GM18519 (cell line): ENCODE data around the gene FMN1.
A peak's percentile ranks its signal among the peaks of the same experiment; 100 is the strongest.
"Not testable (repeated sequence)": the region's sequence is repeated elsewhere in the genome, so short reads cannot be mapped to it uniquely, and the experiment has no call there.

Experiments used
- ATAC-seq: cut with Tn5 transposase; IDR thresholded peaks from one replicate; pipeline ENCODE4 v1.9.1; 2021; ENCODE audit warnings: mild to moderate bottlenecking, moderate library complexity; ENCODE audit not compliant: unreplicated experiment, low FRiP score

Gene FMN1

DNA sequence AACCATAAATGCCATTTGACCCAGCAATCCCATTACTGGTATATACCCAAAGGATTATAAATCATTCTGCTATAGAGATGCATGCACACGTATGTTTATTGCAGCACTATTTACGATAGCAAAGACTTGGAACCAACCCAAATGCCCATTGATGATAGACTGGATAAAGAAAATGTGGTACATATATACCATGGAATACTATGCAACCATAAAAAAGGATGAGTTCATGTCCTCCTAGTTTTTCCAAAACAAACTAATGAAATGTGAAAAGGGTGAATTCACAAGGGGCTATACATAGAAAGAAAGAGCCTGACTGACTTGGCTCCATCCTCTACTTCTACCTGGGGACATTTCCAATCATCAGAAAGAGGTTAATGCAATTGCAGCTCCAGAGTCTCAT, 347.8 kb downstream of the FMN1 start:
- not testable (repeated sequence) for ATAC-seq

DNA sequence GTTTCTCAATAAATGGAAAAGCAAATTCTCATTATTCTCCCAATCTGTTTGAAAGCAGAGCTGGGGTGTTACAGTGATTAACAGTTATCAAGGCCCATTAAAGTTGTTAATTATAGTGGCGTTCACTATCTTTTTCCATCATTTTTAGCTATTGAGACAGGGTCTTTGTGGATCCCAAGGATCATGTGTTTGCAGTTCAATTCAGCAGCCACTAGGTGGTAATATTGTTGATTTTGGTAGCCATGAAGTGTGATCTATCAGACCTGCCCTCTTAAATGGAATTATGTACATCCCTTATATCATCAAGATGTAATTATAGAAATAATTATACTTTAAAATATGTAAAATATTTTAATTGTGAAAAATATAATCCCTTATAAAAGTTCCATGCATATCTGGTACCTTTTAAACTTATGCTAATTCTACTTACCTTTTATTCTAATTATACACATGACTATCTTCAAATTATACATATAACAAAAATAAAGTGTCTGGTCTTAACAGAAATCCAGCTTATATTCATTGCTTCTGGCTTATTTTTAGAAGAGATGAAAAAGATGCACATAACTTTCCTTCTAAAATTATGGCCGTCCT, 350.3 kb downstream of the FMN1 start:
- ATAC-seq, result no peak

DNA sequence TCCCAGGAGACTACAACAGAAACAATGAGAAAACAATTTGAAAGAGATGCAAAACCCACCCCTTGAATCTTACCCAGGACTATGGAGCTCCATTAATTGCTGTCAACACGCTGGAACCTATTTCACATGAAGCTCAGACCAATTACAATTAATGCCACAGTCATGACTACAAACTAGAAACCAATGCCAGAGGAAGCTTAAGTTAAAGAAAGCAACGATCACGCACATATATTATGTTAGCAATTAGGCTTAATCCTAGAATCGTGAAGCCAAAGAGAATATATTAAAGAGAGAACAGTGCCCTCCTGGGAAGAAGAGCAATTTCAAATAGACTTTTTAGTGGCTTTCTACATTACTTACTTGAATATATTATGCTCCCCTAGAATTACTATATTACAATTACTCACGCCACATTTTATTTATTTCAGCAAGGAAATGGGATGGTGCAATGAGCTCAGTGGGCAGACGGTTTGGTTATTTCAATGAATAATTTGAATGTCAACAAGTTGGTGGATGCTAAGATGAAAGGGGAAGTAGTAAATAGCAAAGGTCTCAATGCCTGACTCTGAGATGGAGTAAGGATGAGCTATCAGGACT, 351.2 kb downstream of the FMN1 start:
- ATAC-seq, result no peak

DNA sequence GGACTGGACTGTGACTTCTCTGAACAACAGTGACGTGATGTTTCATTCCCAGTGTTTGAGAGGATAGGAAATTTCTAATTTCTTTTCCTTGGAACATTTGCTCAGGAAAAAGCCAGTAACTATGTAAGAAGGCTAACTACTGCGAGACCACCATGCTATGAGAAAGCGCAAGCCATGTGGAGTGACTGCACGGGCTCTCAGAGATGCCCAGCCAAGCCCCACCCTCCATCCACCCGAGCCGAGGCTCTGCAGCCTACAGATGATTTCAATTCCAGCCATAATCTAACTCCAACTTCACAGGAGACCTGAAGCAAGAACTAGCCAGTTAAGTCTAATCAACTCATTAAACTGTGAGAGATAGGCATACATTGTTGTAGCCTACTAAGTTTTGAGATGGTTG, 352.4 kb downstream of the FMN1 start:
- ATAC-seq, result no peak

DNA sequence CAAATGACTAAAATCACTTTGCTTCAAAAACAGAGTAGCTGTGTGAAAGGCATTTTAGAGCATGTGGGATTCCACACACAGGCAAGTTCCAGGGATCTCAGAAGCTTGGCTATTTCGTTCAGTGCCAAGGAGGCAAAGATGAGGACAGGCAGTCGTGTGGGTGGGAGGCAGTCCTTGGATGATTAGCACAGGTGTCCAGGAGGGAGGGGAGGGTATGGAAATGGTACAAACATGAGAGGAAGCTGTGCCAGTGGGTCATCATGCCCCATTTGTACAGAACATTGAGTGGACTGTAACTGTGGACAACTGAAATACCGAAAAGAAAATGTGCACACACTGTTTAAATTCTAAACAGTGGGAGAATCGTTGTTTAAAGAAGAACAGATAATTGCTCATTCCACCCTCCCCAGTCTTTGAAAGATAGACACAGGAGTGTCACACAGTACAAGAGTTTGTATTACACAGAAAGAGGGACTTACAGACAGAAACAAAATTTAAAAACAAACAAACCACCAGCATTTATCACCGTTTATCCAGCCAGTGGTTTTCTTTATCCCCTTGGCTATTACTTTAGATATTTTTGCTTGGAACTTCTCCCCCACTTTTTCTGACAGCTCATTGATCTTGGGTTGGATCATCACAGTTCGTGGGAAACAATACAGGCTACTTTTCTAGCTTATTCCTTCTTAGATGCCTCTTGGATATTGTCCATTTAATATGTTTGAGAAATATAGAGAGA, 353.8 kb downstream of the FMN1 start:
- ATAC-seq, result no peak

DNA sequence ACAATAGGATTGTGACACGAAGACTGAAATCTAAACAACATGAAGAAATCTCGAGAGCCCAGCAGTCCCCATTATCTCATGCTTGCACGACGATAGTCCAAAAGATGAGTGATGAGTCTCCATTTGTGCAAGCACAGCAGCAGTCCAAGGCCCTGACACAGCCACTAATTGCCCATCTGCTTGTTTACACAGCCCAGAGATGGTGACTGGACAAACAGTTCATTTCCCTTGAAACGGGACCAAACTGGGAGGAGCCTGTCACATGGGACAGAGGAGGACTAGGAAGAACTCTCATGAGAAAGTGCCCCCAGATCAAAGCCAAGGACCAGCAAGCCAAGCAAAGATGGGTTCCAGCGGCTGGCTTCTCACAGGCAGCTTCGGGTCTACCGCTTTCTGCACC, 355.7 kb downstream of the FMN1 start:
- ATAC-seq, result no peak

DNA sequence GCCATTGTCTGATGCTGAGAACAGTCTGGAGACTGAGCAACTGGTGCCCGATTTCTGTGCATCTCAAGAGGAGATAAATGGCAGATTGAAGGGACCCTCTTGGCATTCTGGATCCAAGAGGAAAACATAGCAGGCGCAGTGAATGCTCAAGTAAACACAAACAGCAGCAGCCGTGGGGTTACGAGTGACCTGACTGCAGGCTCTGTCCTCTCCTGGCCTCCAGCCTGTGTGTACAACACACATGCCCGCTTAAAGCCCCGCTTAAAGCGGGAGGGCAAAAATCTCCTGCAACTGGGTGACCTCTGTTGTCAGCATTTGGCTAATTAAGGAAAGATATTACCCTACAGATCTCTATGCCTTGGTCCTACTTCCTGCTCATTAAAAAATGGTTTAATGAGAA, 356.2 kb downstream of the FMN1 start:
- ATAC-seq, result no peak

DNA sequence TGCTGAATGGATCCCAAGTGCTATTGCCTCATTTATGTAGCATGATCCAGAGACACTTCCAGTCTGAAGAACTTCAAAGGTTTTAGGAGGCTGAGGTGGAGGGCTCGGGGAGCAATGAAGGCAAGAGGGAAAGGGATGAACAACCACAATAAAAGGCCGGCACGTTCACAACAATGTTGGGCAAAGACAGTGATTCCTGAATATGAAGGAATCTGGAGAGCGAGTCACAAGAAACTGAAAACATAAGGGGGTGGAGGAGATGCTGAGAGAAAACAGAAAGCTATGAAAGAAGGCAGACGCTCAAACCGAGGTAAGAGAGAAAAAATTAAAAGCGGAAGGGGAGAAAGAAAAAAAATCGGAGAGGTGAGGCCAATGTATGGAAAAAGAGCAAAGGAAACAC, 356.6 kb downstream of the FMN1 start:
- no peak for ATAC-seq

DNA sequence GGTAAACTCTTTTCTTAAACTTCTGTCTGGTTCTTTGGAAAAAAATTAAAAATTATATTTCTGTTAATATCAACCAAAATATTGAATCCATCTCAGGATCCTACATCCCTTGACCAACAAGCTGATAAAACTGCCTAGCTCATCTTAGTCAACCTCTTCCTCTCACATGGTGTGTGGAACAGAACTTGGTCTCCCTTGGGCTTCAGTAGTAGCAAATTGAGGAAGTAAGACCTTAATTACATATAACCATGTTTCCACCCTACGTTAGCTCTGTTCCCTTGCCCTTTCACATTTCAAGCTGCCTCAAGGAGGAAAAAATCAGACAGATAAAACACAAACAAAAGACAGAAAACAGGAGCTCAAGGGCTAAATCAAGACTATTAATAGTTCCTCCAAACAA, 360.4 kb downstream of the FMN1 start:
- peak; percentile 87 for ATAC-seq

DNA sequence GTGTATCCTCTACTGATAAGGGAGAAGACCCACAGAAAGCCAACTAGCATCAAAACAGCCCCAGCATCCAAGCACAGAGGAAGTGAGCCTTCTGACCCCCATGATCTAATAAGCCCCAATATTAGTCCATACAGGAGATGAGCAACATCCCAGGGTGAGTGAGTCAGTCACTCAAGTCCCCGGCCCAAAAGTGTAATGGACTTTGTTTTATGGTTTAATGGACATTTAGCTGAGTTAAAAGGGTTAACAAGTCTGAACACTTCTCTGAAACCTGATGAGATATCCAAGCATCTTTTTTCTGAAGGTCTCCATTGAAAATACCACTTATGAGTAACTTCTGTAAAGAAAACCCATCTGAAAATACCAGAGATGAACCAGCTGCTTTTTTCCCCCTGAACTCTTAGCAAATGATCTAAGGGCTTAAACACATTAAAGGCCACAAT, 361.1 kb downstream of the FMN1 start:
- ATAC-seq, result no peak

DNA sequence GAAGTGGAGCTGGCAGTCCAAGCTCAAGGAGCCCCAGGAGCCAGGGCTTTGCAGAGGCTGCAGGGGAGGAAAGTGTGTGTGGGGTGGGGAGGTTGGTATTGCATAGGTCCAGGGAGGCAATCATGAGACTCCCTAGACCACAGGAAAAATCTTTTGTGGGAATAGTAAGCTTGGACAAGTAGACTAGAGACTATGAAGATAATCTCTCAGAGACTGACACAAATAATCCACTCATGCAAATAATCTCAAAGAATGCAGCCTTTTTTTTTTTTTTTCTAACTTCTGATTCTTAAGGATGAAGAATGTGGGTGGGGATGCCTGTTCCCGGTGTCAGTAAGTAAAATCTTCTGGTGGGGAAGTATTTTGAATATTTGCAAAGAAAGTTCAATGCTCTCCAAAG, 363.0 kb downstream of the FMN1 start:
- no peak for ATAC-seq

DNA sequence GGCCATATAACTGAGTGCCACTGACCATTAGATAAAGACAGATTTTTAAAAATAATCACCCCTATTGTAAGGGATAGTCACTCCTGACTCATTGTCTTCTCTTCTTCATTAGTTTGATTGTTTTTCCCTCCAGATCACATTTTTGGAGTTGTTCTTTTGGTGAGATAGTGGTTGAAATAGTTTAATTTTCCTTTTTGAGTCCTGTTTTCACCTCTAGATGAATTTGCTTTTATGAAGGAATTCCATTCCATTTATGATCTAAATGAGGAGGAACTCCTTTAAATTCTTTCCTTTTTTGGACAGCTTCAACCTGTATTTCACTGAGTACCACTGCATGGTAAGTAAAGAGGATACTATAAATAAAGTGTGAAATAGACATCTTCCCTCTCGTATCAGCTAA, 364.3 kb downstream of the FMN1 start:
- ATAC-seq, result no peak

DNA sequence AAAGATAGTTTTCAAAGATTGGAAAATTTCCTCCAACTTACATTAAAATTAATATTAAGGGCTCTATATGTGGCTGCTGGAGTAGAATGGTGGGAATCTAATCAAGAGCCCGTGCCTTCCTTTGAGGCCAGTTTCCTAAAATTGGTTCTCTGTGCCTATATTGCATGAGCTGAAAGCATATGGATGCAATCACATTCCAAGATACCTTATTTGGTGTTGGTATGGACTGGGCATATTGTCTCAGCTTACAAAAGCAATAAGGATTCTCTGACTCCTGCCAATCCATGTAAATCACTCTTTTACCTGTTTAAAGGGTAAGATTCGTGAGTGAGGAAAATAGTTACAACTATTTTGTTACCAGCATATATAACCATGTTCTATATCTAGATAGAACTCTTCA, 365.1 kb downstream of the FMN1 start:
- no peak for ATAC-seq

DNA sequence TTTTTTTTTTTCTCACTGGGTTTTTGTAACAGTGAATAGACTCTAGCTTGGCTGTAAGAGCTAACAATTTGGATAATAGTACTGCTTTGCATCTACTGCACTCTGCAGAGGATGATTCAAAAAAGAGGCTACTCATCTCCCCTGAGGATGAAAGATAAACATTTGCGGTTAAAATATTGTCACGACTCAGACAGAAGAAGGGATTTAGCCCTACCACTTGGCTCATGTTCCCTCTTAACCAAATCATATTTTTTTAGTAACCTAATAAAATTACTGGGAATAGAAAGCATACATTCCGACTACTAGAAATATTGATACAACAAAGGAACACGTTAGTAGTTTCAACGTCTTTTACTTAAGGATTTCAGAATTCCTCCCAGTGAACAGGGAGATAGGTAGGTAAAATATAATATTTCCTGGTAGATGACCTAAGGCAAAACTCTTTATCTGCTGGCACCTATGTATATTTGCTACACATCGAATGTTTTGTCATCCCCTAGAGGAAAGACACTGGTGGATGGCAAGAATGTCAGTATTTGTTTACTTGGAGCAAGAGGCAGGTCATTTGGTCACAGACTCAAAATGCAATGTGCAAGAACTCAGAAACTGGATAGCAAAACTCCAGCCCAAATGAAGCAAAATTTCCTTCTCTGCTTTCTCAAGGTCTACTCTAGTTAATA, 365.9 kb downstream of the FMN1 start:
- no peak for ATAC-seq

DNA sequence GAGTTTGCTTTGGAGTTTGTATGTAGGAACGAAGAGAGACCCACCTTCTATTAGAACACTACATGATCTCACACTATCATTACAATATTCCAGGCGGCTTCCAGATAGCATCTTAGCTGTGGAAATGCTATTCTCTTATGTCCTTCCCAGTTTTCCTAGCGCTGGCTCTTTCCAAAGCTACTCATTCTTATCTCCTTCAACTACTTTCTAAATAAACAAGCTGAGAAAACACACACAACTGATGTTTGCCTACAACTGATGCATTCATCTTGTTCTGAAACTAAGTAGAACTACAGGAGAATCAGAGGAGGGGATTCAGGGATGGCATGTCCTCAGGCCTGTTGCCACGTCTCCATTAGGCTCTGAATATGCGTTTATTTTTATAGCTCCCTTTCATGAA, 367.8 kb downstream of the FMN1 start:
- no peak for ATAC-seq

DNA sequence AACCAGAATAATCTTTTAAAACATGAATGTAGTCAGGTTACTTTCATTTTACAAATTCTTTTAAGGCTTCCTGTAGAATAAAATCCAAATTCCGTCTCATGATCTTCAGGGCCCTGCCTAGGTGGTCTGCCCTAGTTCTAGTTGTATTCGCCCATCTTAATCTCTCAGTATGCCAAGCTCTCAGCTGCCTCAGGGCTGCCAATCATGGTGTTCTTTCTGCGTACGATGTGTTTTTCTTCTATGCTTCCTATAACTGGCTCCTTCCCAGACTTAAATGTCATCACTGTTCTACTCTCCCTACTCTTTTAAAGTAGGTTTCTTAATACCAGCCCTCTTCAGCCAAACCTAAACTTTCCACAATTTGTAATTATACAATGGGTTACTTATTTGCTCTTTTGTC, 369.3 kb downstream of the FMN1 start:
- no peak for ATAC-seq

DNA sequence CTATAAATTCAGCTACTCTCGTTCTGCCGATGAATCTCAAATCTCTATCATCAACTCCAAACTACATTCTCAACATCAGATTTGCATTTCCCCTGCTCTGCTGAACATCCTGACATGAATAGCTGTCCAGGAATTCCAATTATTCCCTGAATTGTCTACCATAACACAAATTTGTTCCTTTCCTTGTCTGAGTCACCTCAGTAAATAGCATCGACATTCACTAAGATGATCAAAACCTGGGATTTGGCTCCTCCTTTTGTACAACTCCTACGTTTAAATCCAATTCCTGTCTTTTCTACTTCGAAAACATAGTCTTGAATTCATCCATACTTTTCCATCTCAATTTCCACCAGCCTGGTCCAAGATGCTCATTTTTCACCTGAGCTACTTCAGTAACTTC, 369.7 kb downstream of the FMN1 start:
- ATAC-seq, result no peak

DNA sequence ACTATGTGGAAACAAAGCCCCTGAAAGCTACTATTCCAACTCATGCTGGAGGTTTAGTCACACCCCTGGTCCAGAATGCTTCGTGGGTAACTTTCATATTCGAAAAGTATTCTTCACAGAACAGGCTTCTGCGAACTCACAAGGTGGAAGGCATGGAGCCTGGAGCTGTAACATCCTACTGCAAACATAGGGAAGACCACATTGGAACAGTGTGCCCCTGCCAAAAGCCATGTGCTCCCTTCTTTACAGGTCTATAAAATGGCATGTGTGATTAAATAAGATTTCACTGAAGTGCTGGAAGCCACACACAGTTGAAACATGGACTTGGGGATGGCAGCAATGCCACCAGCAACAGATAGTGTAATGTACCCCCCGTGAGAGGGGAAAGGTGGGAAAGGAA, 370.8 kb downstream of the FMN1 start:
- ATAC-seq, result no peak

DNA sequence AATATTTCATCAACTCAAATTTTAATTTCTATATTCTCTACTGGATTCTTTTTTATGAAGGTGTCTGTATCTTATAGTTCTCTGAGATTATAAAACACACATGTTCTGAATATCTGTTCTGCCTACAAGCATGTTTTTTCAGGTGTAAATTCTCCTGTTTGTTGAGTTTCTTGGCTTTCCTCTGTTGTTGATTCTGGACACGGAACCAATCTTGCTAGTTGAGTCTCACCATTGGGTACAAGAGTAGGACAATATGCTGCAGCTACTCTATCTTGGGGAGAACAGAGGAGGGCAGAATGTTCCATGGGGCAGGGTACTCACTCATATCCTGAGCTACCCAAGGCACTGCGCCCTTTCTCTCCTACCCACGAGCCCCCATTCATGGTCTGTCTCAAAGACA, 371.8 kb downstream of the FMN1 start:
- ATAC-seq, result no peak

DNA sequence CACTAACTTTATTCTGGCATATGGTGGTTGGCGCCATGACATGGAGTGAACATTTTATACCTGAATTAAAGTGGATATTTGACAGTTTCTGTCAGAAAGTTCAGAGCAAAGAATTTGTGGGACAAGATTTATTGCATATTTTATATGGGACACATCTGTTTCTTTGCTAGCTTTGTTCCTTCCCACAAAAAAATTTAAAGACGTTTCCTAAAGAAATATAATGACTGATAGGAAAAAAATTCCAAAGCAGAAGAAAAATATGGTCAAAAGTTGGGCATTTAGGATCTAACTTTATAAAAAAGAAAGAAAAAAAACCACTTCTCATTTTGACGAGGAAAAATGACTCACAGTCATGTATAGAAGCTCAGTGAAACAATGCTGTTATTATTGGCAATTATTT, 375.1 kb downstream of the FMN1 start:
- no peak for ATAC-seq

DNA sequence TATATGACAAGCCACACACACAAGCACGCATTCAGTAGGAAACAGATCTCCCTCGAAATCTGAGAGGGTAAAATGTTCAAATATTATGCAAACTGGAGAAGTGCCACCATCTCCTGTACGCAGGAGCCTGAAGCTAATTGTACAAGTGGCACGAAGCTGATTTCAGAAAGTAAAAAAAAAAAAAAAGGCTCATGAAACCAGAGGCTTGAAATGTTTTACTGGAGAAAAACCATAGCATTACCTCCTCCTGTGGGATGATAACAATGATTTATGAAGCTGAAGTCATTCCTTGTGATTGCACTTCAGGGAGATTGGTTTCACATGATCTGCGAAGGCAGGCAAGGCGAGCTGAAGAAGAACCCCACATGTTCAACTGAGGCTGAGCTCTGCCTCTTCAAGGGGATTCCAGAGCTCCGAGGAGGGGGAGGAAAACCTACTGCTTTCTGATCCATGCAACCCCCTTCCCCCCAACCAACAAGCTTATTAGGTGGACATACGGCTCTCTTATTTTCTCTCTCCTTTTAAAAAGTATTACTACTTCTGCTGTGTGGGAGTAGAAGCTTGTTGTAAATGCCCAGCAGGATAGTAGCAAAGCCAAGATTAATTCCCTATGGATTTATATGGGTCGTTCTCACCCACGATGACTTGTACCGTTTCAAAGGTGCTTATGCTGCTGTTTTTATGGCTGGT, 375.6 kb downstream of the FMN1 start:
- ATAC-seq, result no peak
